K562 (cell line): ENCODE results near the gene NDUFB8. TPM values are rescaled to one million over a fixed set of nuclear protein-coding genes. Genes with fewer than 3 reads are reported as not detected.

Experiments used
- ATAC-seq: fragments of 200-7000 bp; cut with Tn5 transposase; 3 replicates; pipeline ENCODE4 v1.9.1; 2020; ENCODE audit warnings: moderate library complexity
- BruUV-seq: library from RNA; stranded (reverse); fragments of 400-500 nt; replicated peaks from 2 replicates; lab custom pipeline; 2021; lab: Mats Ljungman, UMichigan
- CTCF ChIA-PET: fragments of 300-600 bp; formaldehyde crosslinking; extraction: SDS; loops from one replicate; lab custom pipeline; 2021; ENCODE audit warnings: low intra/inter-chr PET ratio; lab: Yijun Ruan, JAX
- POLR2A ChIA-PET: fragments of 300-600, 350-650 bp; sonication (Branson Sonifier 250); formaldehyde crosslinking; extraction: SDS; loops from one replicate; lab custom pipeline; 2021; ENCODE audit warnings: antibody characterized with exemption, inconsistent platforms; lab: Yijun Ruan, JAX
- DNase-seq, 4 experiments: peaks; one replicate each; pipeline versions ENCODE4 v3.0.0 to v3.0.0-alpha.2; 2011 to 2018; ENCODE audit warnings: low spot score in 3 of 4, mixed read lengths in 3 of 4; ENCODE audit errors: extremely low read depth in 1 of 4
- FAIRE-seq: peaks from 2 replicates; lab custom pipeline; 2011; peaks lifted over from hg19 to GRCh38; lab: Jason Lieb, UNC
- H2AFZ ChIP-seq: 2 replicates; pipeline ENCODE4 v1.6.0; 2011; ENCODE audit warnings: low read depth, low read length, control low read depth, inconsistent platforms
- H3K27ac ChIP-seq: fragments of 200-600 bp; 3 replicates; pipeline ENCODE4 v1.8.0; 2011; ENCODE audit warnings: low read depth, mild to moderate bottlenecking, control low read depth, inconsistent platforms, low read length, moderate library complexity, mixed read lengths; ENCODE audit errors: extremely low read depth
- H3K27me3 ChIP-seq, 2 experiments: fragments of 300-600 bp in 1 of 2; 2 replicates in 1 of 2; 3 replicates in 1 of 2; pipeline versions ENCODE4 v1.6.0 to v1.8.0; 2011; ENCODE audit warnings: inconsistent platforms in 2 of 2, low read length in 2 of 2, mild to moderate bottlenecking in 1 of 2, mixed read lengths in 1 of 2, moderate library complexity in 1 of 2; ENCODE audit not compliant: control insufficient read depth in 2 of 2, insufficient read depth in 2 of 2
- H3K36me3 ChIP-seq: fragments of 300-600 bp; 3 replicates; pipeline ENCODE4 v1.8.0; 2011; ENCODE audit warnings: mild to moderate bottlenecking, low read length, inconsistent platforms; ENCODE audit not compliant: control insufficient read depth, insufficient read depth
- H3K4me1 ChIP-seq, 2 experiments: fragments of 200-600 bp in 1 of 2; replicated peaks in 1 of 2; 2 replicates in 1 of 2; 3 replicates in 1 of 2; pipeline versions ENCODE4 v1.5.1 to v1.8.0; 2011; ENCODE audit warnings: inconsistent platforms in 2 of 2, low read length in 2 of 2, mild to moderate bottlenecking in 1 of 2, mixed read lengths in 1 of 2, moderate library complexity in 1 of 2; ENCODE audit not compliant: control insufficient read depth in 2 of 2, insufficient read depth in 2 of 2
- H3K4me2 ChIP-seq: 2 replicates; pipeline ENCODE4 v1.6.1; 2011; ENCODE audit warnings: low read length, control low read depth, inconsistent platforms, mixed read lengths; ENCODE audit not compliant: insufficient read depth
- H3K4me3 ChIP-seq: fragments of 200-600 bp; sonication (generic), shearing (Covaris generic); 2 replicates; pipeline ENCODE4 v1.5.1; 2016; ENCODE audit warnings: control low read depth, inconsistent platforms
- H3K79me2 ChIP-seq: fragments of 200-600 bp; 3 replicates; pipeline ENCODE4 v1.8.0; 2011; ENCODE audit warnings: low read length, inconsistent platforms; ENCODE audit not compliant: control insufficient read depth, insufficient read depth
- H3K9ac ChIP-seq, 2 experiments: 2 replicates each; pipeline versions ENCODE4 v1.6.0 to v1.6.1; 2011; ENCODE audit warnings: low read depth in 2 of 2, low read length in 2 of 2, control low read depth in 1 of 2, inconsistent platforms in 1 of 2, mild to moderate bottlenecking in 1 of 2, mixed read lengths in 1 of 2; ENCODE audit not compliant: insufficient read depth in 1 of 2
- H3K9me1 ChIP-seq: one replicate; pipeline ENCODE4 v1.6.0; 2011; ENCODE audit warnings: inconsistent platforms, mild to moderate bottlenecking, low read length, moderate library complexity; ENCODE audit not compliant: control insufficient read depth, insufficient read depth
- H3K9me3 ChIP-seq: replicated peaks from 2 replicates; pipeline ENCODE4 v1.5.1; 2011; ENCODE audit warnings: low read depth, low read length, inconsistent platforms; ENCODE audit not compliant: control insufficient read depth, insufficient read depth
- H4K20me1 ChIP-seq: replicated peaks from 2 replicates; pipeline ENCODE4 v1.6.1; 2011; ENCODE audit warnings: low read length, inconsistent platforms, mixed read lengths; ENCODE audit not compliant: control insufficient read depth, insufficient read depth
- ATF7 ChIP-seq: fragments of 450-650 bp; IDR thresholded peaks from 2 replicates; pipeline ENCODE4 v1.7.1; 2014; ENCODE audit warnings: mild to moderate bottlenecking, moderate library complexity
- CGGBP1 ChIP-seq: fragments of 250-450 bp; sonication (Bioruptor Pico); IDR thresholded peaks from 2 replicates; pipeline ENCODE4 v1.9.0; 2021; ENCODE audit warnings: mild to moderate bottlenecking
- EZH2 ChIP-seq: IDR thresholded peaks from 2 replicates; pipeline ENCODE4 v1.6.1; 2012; ENCODE audit warnings: low read depth, mild to moderate bottlenecking, inconsistent platforms, low read length, borderline replicate concordance
- RAD21 ChIP-seq, 2 experiments: fragments of 250-450 bp in 1 of 2; fragments of 450-650 bp in 1 of 2; sonication (Bioruptor Pico) in 1 of 2; formaldehyde crosslinking in 1 of 2; IDR thresholded peaks in 1 of 2; conservative IDR thresholded peaks in 1 of 2; 2 replicates each; pipeline versions ENCODE4 v1.4.0 to v1.8.0; 2020 to 2022; ENCODE audit warnings: mild to moderate bottlenecking in 2 of 2, moderate library complexity in 1 of 2
- RBFOX2 ChIP-seq: fragments of 200-400 bp; formaldehyde crosslinking; IDR thresholded peaks from 2 replicates; pipeline ENCODE4 v1.6.1; 2017; ENCODE audit warnings: low read depth, mild to moderate bottlenecking, low read length, moderate library complexity
- SRSF9 ChIP-seq: fragments of 200-400 bp; formaldehyde crosslinking; IDR thresholded peaks from 2 replicates; pipeline ENCODE4 v1.6.1; 2017; ENCODE audit warnings: low read depth, low read length, borderline replicate concordance
- ZNF121 ChIP-seq: sonication (generic); formaldehyde crosslinking; conservative IDR thresholded peaks from 2 replicates; pipeline ENCODE4 v1.8.0; 2022; ENCODE audit warnings: missing genetic modification reagents
- ZNF436 ChIP-seq: fragments of 250-450, 450-650 bp; sonication (Bioruptor Pico); formaldehyde crosslinking; IDR thresholded peaks from 2 replicates; pipeline ENCODE4 v1.7.0; 2020; ENCODE audit warnings: mild to moderate bottlenecking
- WGBS: fragments of 100-300 bp; shearing (Covaris generic); methylation state at CpG from one replicate; pipeline ENCODE4 v1.1.6; 2016; ENCODE audit warnings: low coverage, mixed read lengths; ENCODE audit not compliant: insufficient coverage; ENCODE audit errors: missing lambda C conversion rate; 5-methylcytosine and 5-hydroxymethylcytosine counted together
- in situ Hi-C: fragments of 300-500 bp; cut with MboI; formaldehyde crosslinking; loops from 4 replicates; pipeline ENCODE4 v1.15.0; 2018; ENCODE audit warnings: inconsistent platforms, mixed read lengths
- intact Hi-C: fragments of 100-400 bp; cut with micrococcal nuclease; formaldehyde crosslinking; loops from 2 replicates; pipeline ENCODE4 v1.14.2; 2022
- polyA plus RNA-seq, 8 experiments: library from polyadenylated mRNA; depleted of rRNA in 4 of 8; stranded (reverse) in 5 of 8; unstranded in 3 of 8; fragments of >200 nt; fragmentation: Nextera tagmentation in 2 of 8; fragmentation: Illumina TruSeq in 1 of 8; extraction: Ambion mirVana in 2 of 8; extraction: Trizol in 1 of 8; gene quantifications; 2 replicates each; pipeline versions ENCODE4 v1.2.1 to v1.2.3, GENCODE V29; 2011 to 2014; ENCODE audit warnings: inconsistent platforms in 1 of 8, missing spikeins in 1 of 8
- total RNA-seq, 7 experiments: library from RNA; depleted of rRNA in 6 of 7; stranded (reverse); fragments of >200 nt in 6 of 7; fragmentation: Illumina TruSeq in 2 of 7; extraction: Trizol in 2 of 7; gene quantifications; 2 replicates each; pipeline versions ENCODE4 v1.2.1 to v1.2.3, GENCODE V29; 2011 to 2021; ENCODE audit warnings: low replicate concordance in 1 of 7

NDUFB8 gene
- total and polyA plus RNA-seq, 9 of the 15 experiments (the other 6 are each of a cell fraction or from before 2014, with no cell fraction given) = 131 to 360 (median 199) TPM

- FAIRE-seq (no peak), ATAC-seq (no peak), DNase-seq (no peak)
- Histone ChIP-seq H3K9me3 (no peaks in the 10 kb centered on the region), H3K27me3 (no peaks in the 10 kb centered on the region), H3K4me2 (no peak overlapping the region), H3K36me3 (peaks cover 46% of the 10 kb centered on the region), H3K27ac (no peak overlapping the region), H3K4me1 (peaks cover under 1 to 3% of the 10 kb centered on the region in 2 experiments; a peak in 3 of 5 replicates), H2AFZ (no peak overlapping the region), H3K79me2 (peaks cover under 1% of the 10 kb centered on the region; the same call in 1 of the 3 replicates), H4K20me1 (no peaks in the 10 kb centered on the region), H3K9me1 (no peaks in the 10 kb centered on the region), H3K4me3 (no peak overlapping the region), H3K9ac (no peak overlapping the region; a peak in 1 of 4 replicates)
- BruUV-seq = no TSS peak
- ChIA-PET CTCF (no interaction called here), POLR2A (interaction anchor here (1.0 kb wide), 1 partner anchor 13 kb away, joined by 3 read pairs; the partner anchor contains the start of gene HIF1AN)
- no peak for TF ChIP-seq CGGBP1 (CRISPR knock-in tag)
- TF ChIP-seq RAD21 (CRISPR knock-in tag; conservative IDR thresholded peaks at IDR 0.05 in 1 of 2, IDR thresholded peaks at IDR 0.05 in 1 of 2) = no peak
- TF ChIP-seq EZH2 = no peak
- TF ChIP-seq SRSF9 = no peak
- peak; percentile 25; the same call in 1 of the 2 replicates for TF ChIP-seq ZNF121 (CRISPR knock-in tag)
- TF ChIP-seq ATF7 = no peak
- TF ChIP-seq ZNF436 (CRISPR knock-in tag) = no peak
- peak; percentile 27; the same call in 1 of the 2 replicates for TF ChIP-seq RBFOX2
- intact Hi-C loops = no loop called here
- in situ Hi-C loops = no loop called here
- 93% methylated on average over 9 of the region's 9 CpGs for WGBS
Measured at GRCh38 chr10:100522945-100523344, 6.7 kb downstream of the NDUFB8 start.
